ENCODE measurements around the gene OSMR. TPM values are rescaled to one million over a fixed set of nuclear protein-coding genes. Genes with fewer than 3 reads are reported as not detected.
A peak's percentile ranks its signal among the peaks of the same experiment; 100 is the strongest.

OSMR gene
- total and polyA plus RNA-seq, 12 donors, result 3.9 to 33.4 (median 8.3) TPM

- Histone ChIP-seq H3K36me3 (peaks cover 0 to 8% (median 0%) of the 10 kb centered on the region in 9 donors), H3K27ac (no peak overlapping the region), H3K4me3 (no peak overlapping the region), H3K27me3 (no peaks in the 10 kb centered on the region), H3K4me1 (peaks cover 0 to 13% (median 3%) of the 10 kb centered on the region in 9 donors), H3K9me3 (peaks cover 0 to under 1% (median 0%) of the 10 kb centered on the region in 11 donors)
- DNase-seq (no peak), ATAC-seq (no peak)
- WGBS, 2 donors, result 95% methylated on average over 4 of the region's 4 CpGs
- no peak for TF ChIP-seq CTCF (IDR thresholded peaks at IDR 0.05)
- intact Hi-C loops (cut with DNase I), result loop anchor here in 2 of 10 donors (10.0 kb wide), 2 partner anchors 87 to 97 kb away; no protein-coding TSS in a partner anchor
These were observed 18.3 kb upstream of the OSMR start for GRCh38 chr5:38827525-38827924.

- no peak overlapping the region for H3K27ac ChIP-seq
- no peaks in the 10 kb centered on the region for H3K27me3 ChIP-seq
- intact Hi-C loops (cut with DNase I), result loop anchor here in 6 of 10 donors (5.0 to 10.0 kb wide), 4 partner anchors 42 to 244 kb away; partner anchors contain the start of gene RICTOR (in 1 of the 6)
- no peak for TF ChIP-seq CTCF (IDR thresholded peaks at IDR 0.05)
- WGBS, 2 donors, result 85 to 90% methylated on average over 3 of the region's 3 CpGs
- H3K36me3 ChIP-seq, result peaks cover 0 to 5% (median 0%) of the 10 kb centered on the region in 9 donors
- peaks cover under 1 to 19% (median 8%) of the 10 kb centered on the region in 9 donors for H3K4me1 ChIP-seq
- no peaks in the 10 kb centered on the region for H3K9me3 ChIP-seq
- ATAC-seq (peak in 1 of 8 donors; percentile 51), DNase-seq (no peak)
- H3K4me3 ChIP-seq, result no peak overlapping the region
These were observed 15.2 kb upstream of the OSMR start for GRCh38 chr5:38830521-38831051.

GRCh38 chr5:38831117-38831516, 14.7 kb upstream of the OSMR start:
- DNase-seq (no peak), ATAC-seq (no peak)
- intact Hi-C loops (cut with DNase I), result loop anchor here in 6 of 10 donors (5.0 to 10.0 kb wide), 4 partner anchors 41 to 244 kb away; partner anchors contain the start of gene RICTOR (in 1 of the 6)
- TF ChIP-seq CTCF (IDR thresholded peaks at IDR 0.05), result no peak
- Histone ChIP-seq H3K27me3 (no peaks in the 10 kb centered on the region), H3K4me1 (peaks cover 2 to 22% (median 10%) of the 10 kb centered on the region in 9 donors), H3K9me3 (no peaks in the 10 kb centered on the region), H3K36me3 (peaks cover 0 to 5% (median 0%) of the 10 kb centered on the region in 9 donors), H3K27ac (no peak overlapping the region), H3K4me3 (no peak overlapping the region)
- WGBS, 2 donors, result 66 to 81% methylated on average over 5 of the region's 5 CpGs

GRCh38 chr5:38831909-38832308, 13.9 kb upstream of the OSMR start:
- Histone ChIP-seq H3K4me3 (no peak overlapping the region), H3K9me3 (no peaks in the 10 kb centered on the region), H3K4me1 (peaks cover 2 to 24% (median 12%) of the 10 kb centered on the region in 9 donors), H3K36me3 (peaks cover 0 to 4% (median 0%) of the 10 kb centered on the region in 9 donors), H3K27me3 (no peaks in the 10 kb centered on the region), H3K27ac (no peak overlapping the region)
- WGBS, 2 donors, result 32 to 38% methylated on average over 3 of the region's 3 CpGs
- peak in 5 of 8 donors; percentile 12 to 53 (median 39) for ATAC-seq
- intact Hi-C loops (cut with DNase I), result loop anchor here in 6 of 10 donors (5.0 to 10.0 kb wide), 4 partner anchors 40 to 243 kb away; partner anchors contain the start of gene RICTOR (in 1 of the 6)
- TF ChIP-seq CTCF (IDR thresholded peaks at IDR 0.05), result peak in 8 of 9 donors; percentile 9 to 57 (median 44)
- DNase-seq, result no peak

Measured in heart right ventricle (tissue), 16 donors.